HL-60 (cell line): ENCODE measurements around the gene ERBB4.

Experiments used
- CTCF ChIP-seq: IDR thresholded peaks from one replicate; pipeline ENCODE4 v1.5.1; 2011; ENCODE audit warnings: low read length, control low read depth, inconsistent platforms; ENCODE audit not compliant: insufficient read depth
- GABPA ChIP-seq: IDR thresholded peaks from 2 replicates; pipeline ENCODE4 v1.6.1; 2012; ENCODE audit warnings: low read depth

GRCh38 chr2:212364112-212364985, 174.3 kb downstream of the ERBB4 start:
- TF ChIP-seq GABPA = no peak
- TF ChIP-seq CTCF = no peak
